HG03095 (cell line): Measurements from ENCODE around the gene SPOCK1.
"Not testable (repeated sequence)": the region's sequence is repeated elsewhere in the genome, so short reads cannot be mapped to it uniquely, and the experiment has no call there.

Experiments used
- ATAC-seq: cut with Tn5 transposase; IDR thresholded peaks from one replicate; pipeline ENCODE4 v1.9.1; 2021; ENCODE audit warnings: moderate library complexity; ENCODE audit not compliant: unreplicated experiment

The SPOCK1 gene

GRCh38 chr5:137398751-137399150, 100.4 kb downstream of the SPOCK1 start:
- ATAC-seq: no peak

GRCh38 chr5:137398154-137398553, 101.0 kb downstream of the SPOCK1 start:
- no peak for ATAC-seq

GRCh38 chr5:137395011-137395755, 103.9 kb downstream of the SPOCK1 start:
- no peak for ATAC-seq

- ATAC-seq: no peak
These were observed 104.7 kb downstream of the SPOCK1 start for GRCh38 chr5:137394380-137394779.

GRCh38 chr5:137393196-137393993, 105.7 kb downstream of the SPOCK1 start:
- no peak for ATAC-seq

- ATAC-seq: no peak
These were observed 106.9 kb downstream of the SPOCK1 start for GRCh38 chr5:137392261-137392660.

GRCh38 chr5:137391044-137391443, 108.1 kb downstream of the SPOCK1 start:
- ATAC-seq: not testable (repeated sequence)

GRCh38 chr5:137389042-137389441, 110.1 kb downstream of the SPOCK1 start:
- ATAC-seq: no peak

- no peak for ATAC-seq
These were observed 114.1 kb downstream of the SPOCK1 start for GRCh38 chr5:137385064-137385463.

- no peak for ATAC-seq
These were observed 115.2 kb downstream of the SPOCK1 start for GRCh38 chr5:137383909-137384308.

GRCh38 chr5:137381555-137381954, 117.6 kb downstream of the SPOCK1 start:
- no peak for ATAC-seq

- ATAC-seq: no peak
These were observed 119.4 kb downstream of the SPOCK1 start for GRCh38 chr5:137379555-137380286.

GRCh38 chr5:137375741-137376526, 123.2 kb downstream of the SPOCK1 start:
- no peak for ATAC-seq

- ATAC-seq: no peak
These were observed 124.9 kb downstream of the SPOCK1 start for GRCh38 chr5:137374110-137374714.

GRCh38 chr5:137372773-137373160, 126.4 kb downstream of the SPOCK1 start:
- ATAC-seq: no peak

- ATAC-seq: no peak
These were observed 126.9 kb downstream of the SPOCK1 start for GRCh38 chr5:137372016-137372772.

- ATAC-seq: no peak
These were observed 128.7 kb downstream of the SPOCK1 start for GRCh38 chr5:137370096-137371071.

GRCh38 chr5:137368651-137369050, 130.5 kb downstream of the SPOCK1 start:
- no peak for ATAC-seq
